Germinal center (tissue), 1 donor: Measurements from ENCODE around the gene ATP8B3.

Source experiments
- DNase-seq: peaks from one replicate; pipeline ENCODE4 v3.0.0; 2012; ENCODE audit warnings: mixed read lengths, low spot score

Gene ATP8B3

GRCh38 chr19:1832046-1832663 lies 20.1 kb upstream of the ATP8B3 start:
- no peak for DNase-seq

- no peak for DNase-seq
Measured at GRCh38 chr19:1830978-1831377, 18.9 kb upstream of the ATP8B3 start.

DNA sequence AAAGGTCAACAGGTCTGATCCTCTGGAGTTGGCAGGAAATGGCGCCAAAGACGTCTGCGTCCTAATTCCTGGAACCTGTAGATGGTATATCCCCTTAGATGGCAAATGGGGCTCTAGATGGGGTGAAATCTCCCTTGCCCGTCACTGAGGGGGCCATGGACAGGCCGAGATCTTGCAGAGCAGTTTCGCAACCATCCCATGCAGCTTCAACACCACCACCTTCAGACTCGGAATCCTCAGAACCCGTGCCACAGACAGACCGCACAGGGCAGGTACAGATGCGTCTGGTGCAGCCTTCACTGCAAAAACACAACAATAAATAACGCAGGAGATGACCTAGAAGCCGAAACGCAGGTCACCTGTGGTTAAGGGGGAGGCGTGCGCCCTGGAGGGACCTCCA lies 18.5 kb upstream of the ATP8B3 start:
- DNase-seq: no peak

DNA sequence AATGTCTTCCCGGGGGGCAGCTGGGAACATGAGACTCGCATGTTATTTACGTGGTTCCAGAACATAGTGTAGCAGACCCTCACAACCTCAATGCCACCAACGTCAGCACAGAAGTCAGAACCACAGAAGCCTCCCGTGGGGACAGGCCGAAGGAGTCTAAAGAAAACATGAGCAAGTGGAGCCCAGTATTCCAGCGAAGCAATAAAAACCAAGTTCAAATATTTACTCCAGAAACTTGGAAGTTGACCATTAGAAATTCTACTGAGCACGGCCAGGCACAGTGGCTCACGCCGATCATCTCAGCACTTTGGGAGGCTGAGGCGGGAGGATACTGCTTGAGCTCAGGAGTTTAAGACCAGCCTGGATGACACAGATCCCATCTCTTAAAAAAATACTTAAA lies 17.9 kb upstream of the ATP8B3 start:
- no peak for DNase-seq

DNA sequence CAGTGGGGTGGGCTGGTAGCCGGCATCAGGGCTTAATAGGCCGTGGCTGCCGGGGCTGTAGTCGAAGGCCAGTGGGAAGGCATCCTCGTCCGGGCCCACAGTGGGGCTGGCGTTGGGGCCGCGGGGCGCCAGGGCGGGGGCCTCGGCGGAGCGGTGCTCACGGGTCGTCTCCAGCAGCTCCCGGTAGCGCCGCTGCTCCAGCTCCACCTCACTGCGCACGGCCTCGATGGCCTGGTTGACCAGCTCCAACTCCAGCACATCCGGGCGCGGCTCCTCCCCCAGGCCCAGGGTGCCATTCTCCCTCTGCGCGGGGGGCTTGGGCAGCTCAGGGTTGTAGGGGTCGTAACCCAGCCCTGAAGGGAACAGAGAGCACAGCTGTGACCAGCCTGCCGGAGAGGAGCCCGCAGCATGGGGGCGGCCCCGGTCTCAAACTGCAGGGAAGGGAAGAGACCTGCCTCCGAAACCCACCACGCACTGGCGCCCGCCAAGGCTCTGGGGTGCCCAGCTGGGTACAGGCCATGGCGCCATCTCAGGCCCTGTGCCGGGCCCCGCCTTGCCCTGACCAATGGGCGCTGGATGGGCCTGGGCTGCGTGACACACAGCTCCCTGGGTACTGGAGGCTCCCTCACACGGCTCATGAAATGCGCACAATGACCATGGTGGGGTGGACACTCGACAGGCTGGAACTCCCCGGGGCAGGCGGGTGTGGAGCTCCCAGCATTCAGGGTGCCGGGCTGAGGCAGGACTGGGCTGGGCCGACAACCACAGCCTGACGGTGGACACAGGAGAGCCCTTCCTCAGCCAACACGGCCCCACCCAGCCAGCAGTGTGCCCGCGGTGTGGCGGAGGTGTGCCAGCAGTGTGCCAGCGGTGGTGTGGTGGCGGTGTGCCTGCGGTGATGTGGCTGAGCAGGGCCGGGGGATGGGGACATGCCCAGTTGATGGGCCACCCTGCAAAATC lies 16.5 kb upstream of the ATP8B3 start:
- DNase-seq: no peak

GRCh38 chr19:1827566-1828278 lies 15.6 kb upstream of the ATP8B3 start:
- DNase-seq: no peak

DNA sequence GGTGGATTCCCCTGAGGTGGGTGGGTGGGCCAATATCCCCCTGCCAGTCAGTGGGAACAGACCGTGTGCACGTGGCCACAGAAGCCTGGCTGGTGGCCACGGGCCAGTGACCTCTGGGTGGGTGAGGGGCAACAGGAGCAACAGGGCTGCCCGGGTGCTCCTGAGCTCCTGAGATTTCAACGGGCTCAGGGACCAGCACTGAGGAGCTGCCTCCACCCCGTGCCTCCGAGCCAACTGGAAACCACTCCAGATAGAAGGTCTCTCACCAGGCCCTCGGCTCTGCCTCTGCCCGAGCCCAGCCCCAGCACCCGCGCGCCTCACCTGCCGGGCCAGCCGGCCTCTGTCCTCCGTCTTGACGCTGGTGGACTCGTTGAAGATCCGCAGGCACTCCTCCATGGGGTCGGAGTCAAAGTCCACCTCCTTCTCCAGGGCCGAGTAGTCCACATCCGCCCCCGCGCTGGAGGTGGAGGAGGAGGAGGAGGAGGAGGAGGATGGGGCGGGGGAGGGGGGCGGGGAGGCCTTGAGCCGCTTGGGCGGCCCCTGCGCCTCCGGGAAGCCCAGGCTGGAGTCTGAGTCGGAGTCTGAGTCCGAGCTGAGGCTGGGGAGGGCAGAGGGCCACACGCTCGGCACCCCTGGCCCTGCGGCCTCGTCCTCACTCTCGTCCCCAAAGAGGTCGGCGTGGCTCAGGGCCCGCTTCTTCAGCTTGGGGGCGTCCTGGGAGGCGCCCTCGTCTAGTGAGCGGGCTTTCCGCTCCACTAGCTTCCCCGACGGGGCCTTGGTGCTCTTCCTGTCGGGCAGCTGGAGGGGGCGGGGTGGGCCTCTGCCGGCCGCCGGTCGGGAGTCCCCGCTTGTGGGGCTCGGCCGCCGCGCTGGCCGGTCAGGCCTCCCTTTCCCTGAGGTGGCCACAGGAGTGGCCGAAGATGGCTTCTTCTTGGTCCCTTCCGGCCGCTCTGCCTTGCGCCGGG lies 14.8 kb upstream of the ATP8B3 start:
- DNase-seq: peak; percentile 14

DNA sequence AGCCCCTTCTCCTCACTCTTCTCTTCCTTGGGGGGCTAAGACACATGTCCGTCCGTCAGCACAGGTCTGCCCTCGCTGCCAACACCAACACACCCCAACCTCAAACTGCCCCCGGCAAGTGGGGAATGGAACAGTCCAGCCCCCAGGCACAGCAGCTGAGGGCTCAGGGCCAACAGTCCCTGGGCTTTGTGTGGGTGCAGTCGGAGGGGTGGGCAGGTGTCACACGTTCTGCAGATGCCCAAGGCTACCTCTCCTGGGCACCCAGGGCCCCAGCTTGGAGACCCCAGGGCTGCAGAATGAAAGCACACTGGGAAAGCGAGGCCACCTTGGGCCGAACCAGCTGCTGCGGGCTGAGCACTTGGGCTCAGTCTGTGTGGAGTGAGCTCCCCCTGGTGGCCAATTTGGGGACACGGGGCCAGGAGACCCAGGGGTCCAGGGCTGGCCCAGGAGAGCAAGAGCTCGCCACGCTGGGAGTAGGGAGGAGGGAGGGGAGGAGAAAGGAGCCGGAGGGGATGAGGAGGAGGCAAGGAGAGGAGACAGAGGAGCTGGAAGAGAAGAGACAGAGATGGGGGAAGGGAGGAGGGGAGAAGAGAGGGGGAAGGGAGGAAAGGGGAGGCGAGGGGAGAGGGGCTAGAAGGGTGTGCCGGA lies 14.0 kb upstream of the ATP8B3 start:
- peak; percentile 91 for DNase-seq

GRCh38 chr19:1824252-1824622 lies 12.2 kb upstream of the ATP8B3 start:
- DNase-seq: no peak

GRCh38 chr19:1823539-1824251 lies 11.6 kb upstream of the ATP8B3 start:
- DNase-seq: no peak

- no peak for DNase-seq
Measured at GRCh38 chr19:1823020-1823419, 10.9 kb upstream of the ATP8B3 start.

- no peak for DNase-seq
Measured at GRCh38 chr19:1822210-1822609, 10.1 kb upstream of the ATP8B3 start.

DNA sequence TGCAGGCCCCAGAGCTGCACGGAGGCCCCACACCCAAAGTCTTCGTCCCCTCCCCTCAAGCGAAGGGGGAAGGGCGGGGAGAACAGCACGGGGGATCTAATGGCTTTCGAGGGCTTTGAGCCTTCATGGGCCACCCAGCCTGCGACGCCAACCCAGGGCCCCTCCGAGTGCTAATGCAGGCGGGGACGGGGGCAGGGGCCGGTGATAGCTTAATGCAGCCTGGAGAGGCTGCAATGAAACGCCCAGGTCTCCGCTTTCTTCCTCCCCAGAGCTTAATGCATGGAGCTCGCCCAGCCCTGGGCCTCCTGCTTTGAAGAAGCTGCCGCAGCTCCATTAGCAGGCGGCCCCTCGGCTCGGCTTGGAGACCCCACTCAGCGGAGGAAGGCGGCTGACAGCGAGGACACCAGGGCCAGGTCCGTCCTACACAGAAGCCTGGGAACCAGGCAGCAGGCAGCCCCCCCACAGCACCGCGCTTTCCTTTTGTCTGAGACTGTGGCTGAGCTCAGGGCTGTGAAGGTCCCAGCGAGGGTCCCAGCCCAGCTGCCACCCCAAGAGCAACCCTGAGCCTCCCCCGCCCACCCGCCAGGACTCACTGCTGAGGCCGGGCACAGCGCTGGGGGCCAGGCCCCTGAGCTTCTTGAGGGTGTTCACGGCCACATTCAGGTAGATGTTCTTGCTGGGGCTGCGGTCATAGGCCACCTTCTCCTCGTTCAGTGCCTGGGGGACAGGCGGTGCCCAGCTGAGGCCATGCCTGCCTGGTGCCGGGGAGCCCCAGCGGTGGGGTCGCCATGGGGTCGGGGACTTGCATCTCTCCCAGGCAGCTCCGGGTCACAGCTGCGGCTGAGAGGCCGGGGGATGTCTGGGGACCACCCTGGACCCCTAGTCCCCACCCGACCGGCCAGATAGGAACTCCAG lies 7.5 kb upstream of the ATP8B3 start:
- no peak for DNase-seq

DNA sequence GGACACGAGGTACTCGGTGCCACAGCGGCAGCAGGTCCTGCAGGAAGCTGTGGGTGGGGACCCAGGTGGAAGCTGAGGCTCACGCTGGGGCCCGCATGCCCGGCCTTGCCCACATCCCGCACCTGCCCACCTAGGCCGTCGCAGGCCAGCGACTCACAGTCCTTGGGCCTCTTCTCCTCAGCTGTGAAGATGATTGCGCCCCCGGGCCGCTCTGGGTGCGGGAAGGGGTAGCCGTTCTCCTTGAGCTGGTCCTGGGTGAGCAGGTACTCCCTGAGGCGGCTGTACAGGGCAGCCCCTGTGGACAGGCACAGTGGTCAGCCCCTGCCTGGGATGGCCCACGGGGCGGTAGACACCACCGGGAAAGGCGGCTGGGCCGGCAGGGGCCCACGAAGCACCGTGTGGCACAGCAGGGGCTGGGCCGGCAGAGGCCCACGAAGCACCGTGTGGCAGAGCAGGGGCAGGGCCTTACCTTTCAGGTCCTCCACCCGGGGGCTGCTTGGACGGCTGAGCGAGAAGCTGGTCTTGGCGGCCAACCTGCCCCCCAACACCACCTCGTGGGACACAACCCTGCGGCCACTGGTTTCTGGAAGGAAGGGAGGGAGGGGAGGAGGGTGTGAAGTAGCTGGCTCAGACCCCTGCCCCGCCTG lies 6.6 kb upstream of the ATP8B3 start:
- no peak for DNase-seq

DNA sequence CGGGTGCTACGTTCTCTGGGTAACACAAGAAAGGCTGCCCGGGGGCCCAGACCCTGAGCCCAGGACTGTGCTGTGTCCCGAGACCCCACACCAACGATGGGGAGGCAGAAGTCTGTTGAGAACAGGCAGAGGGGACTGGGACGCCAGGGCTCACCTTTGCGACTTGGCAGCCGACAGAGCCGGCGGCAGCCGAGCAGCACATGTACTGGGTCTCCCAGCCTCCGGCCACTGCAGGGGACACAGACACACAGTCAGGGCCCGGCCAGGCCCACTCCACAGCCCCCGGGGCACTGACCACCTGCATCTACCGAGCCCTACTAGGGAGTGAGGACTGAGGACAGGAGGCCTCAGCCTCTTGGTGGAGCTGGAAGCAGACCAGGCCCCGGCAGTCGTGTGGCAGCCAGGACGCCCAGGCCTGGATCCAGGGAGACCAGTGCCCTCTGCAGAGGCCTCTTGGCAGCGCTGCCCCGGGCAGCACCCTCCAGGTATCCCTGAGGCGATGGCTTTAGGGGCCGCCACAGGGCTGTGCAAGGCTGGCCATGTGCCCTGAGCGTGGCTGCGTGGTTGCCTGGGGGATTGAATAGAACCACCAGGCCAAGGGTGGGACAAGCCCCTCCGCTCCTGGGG lies 5.6 kb upstream of the ATP8B3 start:
- DNase-seq: no peak

DNA sequence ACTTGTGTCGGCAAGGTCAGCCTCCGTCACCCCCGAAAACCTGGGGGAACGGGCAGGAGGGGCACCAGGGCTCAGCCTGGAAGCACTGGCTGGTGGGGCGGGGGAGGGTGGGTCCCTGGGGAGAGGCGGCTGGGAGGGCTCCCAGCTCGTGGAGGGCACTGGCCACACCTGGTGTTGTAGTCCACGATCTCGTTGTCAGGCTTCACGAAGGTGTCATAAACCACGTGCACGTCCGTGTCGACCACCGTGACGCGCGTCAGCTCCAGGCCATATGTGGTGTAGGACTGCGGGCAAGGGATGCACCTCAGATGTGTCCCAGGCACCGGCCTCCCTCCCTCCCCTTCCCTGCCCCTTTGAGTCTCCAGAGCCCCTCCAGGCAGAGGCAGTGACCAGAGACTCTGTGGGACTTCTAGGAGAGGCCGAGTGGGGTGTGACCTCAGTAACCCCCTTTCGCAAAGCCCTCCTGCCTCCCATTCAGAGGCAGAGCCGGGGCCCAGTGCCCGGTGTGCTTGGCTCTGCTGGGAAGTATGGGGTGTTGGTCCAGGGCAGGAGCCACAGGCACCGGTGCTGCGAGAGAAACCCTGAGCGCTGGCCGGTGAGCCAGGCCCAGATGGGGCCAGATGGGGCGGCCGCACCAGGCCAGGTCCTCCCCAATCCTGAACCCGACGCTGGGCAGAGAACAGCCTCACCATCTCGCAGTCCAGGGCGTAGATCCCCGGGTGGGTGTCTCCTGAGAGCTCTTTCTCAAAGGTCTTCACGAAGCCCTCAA lies 4.6 kb upstream of the ATP8B3 start:
- no peak for DNase-seq
